HG02943 (cell line): ENCODE measurements around the gene CLDN16.

ENCODE experiments used
- ATAC-seq: cut with Tn5 transposase; IDR thresholded peaks from one replicate; pipeline ENCODE4 v1.9.1; 2021; ENCODE audit warnings: mild to moderate bottlenecking, low read depth, moderate library complexity; ENCODE audit not compliant: unreplicated experiment

Gene CLDN16

DNA sequence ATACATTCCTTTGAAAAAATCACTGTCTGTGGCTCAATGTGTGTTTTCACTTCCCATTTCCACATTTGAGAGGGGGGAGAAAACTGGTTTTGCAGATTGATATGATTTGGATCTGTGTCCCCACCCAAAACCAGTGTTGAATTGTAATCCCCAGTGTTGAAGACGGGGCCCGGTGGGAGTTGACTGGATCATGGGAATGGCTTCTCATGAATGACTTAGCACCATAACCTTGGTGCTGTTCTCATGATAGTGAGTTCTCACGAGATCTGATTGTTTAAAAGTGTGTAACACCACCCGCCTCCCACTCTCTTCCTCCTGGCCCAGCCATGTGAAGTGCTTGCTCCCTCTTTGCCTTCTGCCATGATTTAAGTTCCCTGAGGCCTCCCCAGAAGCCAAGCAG is 45.7 kb downstream of the CLDN16 start:
- no peak for ATAC-seq

DNA sequence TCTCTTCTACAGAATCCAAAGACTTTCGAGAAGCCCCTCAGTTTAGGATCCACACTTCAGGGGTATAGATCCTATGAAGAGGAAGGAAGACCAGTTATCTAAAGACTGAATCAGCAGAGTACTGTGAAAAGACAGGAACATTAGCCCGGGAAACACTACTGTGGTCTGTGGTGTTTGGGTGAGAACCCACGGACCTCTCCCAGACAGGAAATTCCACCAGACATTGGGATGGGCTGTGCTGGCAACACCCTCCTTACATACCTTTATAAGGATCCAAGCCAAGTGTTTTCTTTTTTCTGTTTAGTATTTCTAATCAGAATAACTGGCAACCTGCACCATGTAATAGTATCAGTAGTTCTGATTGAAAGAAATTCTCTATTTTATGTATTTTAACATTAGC is 47.7 kb downstream of the CLDN16 start:
- ATAC-seq, result no peak

DNA sequence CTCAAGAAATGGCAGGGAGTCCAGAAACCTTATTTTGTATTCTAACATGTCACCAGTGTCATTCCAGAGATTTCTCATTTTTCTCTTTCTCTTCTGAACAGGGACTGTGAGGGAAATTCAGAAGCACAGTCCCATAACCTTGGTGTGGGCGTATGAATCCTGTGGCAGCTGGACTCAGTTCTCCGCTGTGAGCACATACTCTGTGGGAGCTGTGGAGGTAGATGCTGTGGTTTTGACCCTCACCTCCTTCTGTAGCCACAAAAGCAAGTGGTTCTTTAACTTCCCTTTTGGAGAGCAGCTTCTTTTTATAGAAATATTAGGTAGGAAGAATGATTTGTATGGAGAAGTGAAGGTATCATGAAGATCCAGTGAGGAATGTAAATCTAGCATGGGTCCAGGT is 48.4 kb downstream of the CLDN16 start:
- no peak for ATAC-seq

DNA sequence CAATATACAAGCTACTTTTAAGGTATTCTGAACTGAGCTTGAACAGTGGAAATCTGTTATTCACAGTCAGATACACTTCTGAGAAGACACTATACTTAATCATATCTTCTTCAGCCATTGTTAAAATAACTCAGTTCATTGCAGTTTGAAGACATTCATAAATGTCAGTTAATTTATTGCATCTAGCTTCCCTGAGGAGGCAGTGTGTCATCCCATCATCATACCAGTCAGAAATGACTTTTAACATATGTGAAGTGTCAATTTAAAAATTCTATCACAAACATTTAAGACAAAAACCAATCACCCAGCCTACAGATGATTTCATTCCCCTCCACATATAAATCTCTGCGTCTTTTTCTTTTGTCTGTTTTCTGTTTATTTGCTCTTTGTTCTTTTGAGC is 54.3 kb downstream of the CLDN16 start:
- ATAC-seq, result no peak

DNA sequence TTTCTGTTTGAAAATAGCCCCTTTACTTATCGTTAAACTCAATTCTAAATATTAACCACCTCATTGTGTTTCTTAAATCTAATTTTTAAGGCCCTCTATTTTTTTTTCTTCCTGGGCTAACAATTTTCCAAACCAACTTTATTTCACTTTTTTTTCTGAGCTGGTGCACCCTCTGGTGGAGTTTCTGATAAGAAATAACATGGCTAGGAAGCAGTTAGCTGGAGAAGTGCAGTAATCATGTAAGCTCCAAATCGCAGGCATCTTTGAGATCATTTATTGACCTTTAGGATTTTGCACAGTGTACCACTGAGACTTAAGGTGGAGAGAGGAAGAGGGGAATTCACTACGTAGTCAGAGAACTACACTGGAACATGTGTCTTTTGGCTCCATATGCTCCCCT is 55.3 kb downstream of the CLDN16 start:
- no peak for ATAC-seq

DNA sequence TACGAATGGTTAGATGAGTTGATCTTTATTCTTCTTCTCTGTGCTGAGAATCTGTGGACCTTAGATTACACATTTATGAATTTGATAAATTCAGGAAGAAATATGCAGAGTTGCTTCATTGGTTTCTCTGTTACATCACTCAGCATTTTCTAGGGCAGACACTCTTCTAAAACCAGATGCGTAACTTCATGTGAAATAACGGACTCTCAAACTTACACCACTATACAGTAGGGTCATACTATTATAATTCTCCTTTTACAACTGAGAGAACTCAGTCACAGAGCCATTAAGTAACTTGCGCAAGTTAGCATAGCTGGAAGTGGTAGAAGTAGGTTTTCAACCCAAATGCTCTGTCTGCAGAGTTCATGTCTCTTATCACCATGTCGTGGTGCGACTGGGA is 56.0 kb downstream of the CLDN16 start:
- ATAC-seq, result no peak

DNA sequence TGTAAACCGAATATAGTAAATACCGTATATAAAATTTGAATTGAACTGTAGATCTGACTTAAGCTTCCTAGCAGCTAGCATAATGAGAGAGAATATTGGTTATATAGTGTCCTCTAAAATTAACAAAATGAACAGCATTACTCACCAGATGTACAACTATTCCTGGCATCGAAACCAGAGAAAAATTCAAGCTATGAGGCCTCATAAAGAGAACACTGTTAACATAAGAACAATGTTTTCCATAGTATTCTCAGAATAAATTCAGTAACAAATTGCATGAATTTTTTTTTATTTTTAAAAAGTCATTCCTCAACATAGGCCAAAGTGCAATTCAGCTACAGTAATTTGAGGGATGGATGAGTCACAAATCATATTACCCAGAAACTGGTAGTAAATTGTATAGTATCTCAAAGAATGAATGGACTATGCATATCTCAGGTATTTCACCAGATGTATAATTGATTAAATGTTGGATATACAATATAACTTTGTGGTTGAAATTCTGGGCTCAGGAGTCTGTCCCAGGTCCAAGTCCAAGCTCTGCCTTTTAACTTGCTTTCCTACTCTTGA is 56.7 kb downstream of the CLDN16 start:
- no peak for ATAC-seq

DNA sequence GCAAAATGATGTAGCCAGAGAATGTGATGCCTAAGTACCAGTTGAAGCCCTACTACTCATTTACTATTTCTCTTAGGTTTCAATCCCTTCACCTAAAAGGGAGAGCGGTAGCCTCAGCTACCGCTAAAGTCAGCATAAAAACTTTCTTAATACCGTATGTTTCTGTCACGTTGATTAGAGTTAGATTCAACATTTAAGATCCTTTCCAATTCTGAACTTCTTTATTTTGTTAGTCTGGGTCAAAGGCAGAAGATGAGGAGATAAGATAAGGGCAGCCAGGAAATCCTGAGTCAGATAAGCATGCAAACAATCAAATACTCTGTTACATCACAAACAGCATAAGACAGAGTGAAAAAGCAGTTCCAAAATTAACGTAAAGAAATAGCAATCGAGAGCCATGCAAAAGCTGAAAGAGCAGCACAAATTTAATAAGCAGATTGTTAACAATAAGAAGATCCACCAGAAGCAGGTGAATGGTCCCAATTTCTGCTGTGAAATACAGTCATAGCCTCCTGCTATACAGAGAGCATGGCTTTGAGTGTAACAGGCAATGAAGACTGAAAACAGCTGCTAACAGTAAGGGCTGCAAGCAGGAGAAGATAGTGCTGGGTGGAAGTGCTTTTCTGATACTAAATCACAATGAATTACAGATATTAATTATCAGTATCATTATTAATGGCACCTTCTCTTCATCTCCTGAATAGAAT is 58.8 kb downstream of the CLDN16 start:
- no peak for ATAC-seq

DNA sequence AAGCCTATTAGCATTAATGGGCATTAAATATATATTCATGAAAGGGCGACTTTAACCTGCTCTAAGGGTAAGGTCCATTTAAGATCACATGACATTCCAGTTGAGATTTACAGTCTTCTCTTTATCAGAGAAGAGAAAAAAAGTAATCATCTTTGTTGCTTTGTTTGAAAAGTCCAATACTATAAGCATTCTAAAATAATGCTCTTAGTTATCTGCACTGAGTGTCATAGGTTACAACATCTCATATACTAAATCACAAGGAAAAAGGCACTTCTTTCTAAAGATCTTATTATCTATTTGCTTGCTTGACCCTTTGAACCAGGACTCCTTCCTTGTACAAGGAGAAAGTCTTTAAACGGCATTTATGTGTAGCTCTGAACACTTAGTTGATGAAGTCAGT is 60.3 kb downstream of the CLDN16 start:
- ATAC-seq, result no peak

DNA sequence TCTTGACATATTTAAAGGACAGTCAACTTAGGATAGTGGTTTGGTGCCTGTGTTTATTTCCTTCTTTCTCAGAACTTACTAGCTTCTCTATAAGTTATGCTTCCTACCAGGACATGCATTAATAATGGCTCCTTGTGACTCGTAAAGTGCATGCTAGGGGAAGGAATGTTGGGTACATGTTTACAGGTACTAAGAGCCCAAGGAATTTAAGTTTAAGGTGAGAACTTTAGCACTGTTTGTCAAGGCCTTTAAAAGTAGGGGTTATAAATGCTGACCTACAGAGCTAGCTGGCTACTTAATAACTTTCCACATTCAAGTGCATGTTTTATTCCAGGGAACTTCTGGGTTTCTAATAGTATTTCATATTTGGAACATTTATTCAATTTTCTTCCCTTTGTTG is 61.8 kb downstream of the CLDN16 start, which contains the start of gene TMEM207:
TSS of gene TMEM207 (minus strand) at position 101 of the 400 bp plus-strand sequence. CDS start at position 9, 92 bp downstream.
- ATAC-seq, result no peak

DNA sequence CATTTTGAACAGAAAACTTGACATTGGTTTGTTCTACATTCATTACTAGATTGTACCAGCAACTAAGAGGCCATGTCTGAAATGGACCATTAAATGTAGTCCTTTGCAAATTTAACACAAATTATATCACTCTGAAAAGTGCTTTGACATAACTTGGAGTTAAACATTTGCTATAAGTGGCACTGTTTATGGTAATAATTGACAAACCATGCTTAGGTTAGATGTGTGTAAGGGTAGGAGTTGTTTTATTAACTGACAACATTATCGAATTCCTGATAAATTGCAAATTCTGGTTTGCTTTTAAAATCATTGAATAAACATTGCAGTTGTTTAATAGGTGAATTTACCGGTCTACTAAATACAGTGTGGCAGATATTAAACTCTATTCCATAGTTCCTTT is 67.9 kb downstream of the CLDN16 start:
- no peak for ATAC-seq

DNA sequence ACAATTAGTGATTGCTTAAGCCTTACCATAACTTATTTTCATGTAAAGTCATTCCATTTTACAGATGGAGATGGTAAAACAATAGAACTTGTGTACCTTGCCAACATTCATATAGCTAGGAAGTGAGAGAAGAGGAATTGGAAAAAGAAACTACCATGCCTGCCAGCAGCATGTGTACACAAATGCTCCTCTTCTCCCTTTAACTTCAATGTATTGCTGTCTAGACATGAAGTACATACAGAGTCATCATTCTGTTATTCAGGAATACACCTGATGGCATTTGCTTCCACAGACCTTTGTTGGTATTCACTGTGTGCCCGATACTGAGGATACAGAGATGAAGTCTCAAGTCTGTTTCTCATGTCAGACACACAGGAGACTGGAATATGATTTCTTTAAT is 68.8 kb downstream of the CLDN16 start:
- ATAC-seq, result no peak

DNA sequence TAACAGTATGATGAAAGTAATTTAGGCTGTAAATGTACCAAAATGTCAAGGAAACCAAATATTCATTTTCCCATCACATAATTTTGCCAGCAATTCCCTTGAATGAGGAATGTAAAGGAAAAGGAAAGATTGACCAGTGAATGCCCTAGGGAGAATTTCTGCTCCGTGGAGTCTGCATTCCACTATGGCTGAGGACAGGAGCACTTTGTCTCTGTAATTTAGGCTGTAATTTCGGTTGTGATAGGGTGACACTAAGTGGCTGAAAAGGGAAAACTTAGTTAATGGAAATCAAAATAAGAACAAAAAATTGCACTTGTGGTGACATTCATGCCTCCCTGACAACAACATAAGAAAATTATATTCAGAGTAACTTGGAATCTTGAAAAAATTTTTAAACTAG is 70.1 kb downstream of the CLDN16 start:
- no peak for ATAC-seq
